ENCODE data around the gene RGS16. TPM values are rescaled to one million over a fixed set of nuclear protein-coding genes. Genes with fewer than 3 reads are reported as not detected.

Gene RGS16
- total RNA-seq, 1 donor from 2014 or later = 12.5 TPM

DNA sequence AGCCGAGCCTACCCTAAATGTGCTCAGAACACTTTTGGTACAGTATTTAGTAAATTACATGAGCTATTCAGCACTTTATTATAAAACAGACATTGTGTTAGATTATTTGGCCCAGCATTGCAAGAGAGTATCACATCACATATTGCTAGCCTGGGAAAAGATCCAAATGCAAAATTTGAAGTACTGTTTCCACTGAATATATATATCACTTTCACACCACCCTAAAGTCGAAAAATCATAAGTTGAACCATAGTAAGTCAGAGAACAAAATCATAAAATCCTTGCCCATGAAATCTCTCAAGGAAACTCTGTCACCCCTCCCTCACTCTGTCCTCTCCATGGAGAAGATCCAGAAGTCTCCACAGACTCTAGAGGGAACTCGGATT is 47.1 kb upstream of the RGS16 start:
- no peak for DNase-seq (ENCODE audit: low spot score)
- Histone ChIP-seq H3K27me3 (no peaks in the 10 kb centered on the region), H2AFZ (replicated peaks) (no peak overlapping the region), H3K9ac (no peak overlapping the region), H3K27ac (no peak overlapping the region), H3K4me1 (peaks cover 3% of the 10 kb centered on the region), H3K4me3 (no peak overlapping the region), H3F3A (ENCODE audit: low read depth) (no peaks in the 10 kb centered on the region), H3K4me2 (no peak overlapping the region), H3K9me3 (ENCODE audit: low read depth) (no peaks in the 10 kb centered on the region), H3K36me3 (no peaks in the 10 kb centered on the region), H4K20me1 (ENCODE audit: low read depth) (no peaks in the 10 kb centered on the region), H3K79me2 (ENCODE audit: low read depth) (no peaks in the 10 kb centered on the region)
- H3K4me1 Mint-ChIP-seq = no peaks in the 10 kb centered on the region
- no peaks in the 10 kb centered on the region for H3K27me3 Mint-ChIP-seq (ENCODE audit: insufficient read depth, low read depth)
- no peaks in the 10 kb centered on the region for H3K9me3 Mint-ChIP-seq
- no peaks in the 10 kb centered on the region for H3K36me3 Mint-ChIP-seq
- H3K27ac Mint-ChIP-seq = no peak overlapping the region
- H3K4me3 Mint-ChIP-seq = no peak overlapping the region
- TF ChIP-seq EZH2 (IDR thresholded peaks at IDR 0.05) (no peak), EZH2phosphoT487 (IDR thresholded peaks at IDR 0.05) (no peak)

GRCh38 chr1:182650678-182651338 is 46.6 kb upstream of the RGS16 start:
- Histone ChIP-seq H3K9me3 (ENCODE audit: low read depth) (no peaks in the 10 kb centered on the region), H3K27me3 (no peaks in the 10 kb centered on the region), H3K9ac (no peak overlapping the region), H3F3A (ENCODE audit: low read depth) (no peaks in the 10 kb centered on the region), H3K4me1 (no peaks in the 10 kb centered on the region), H3K4me2 (no peak overlapping the region), H3K27ac (no peak overlapping the region), H3K36me3 (no peaks in the 10 kb centered on the region), H4K20me1 (ENCODE audit: low read depth) (no peaks in the 10 kb centered on the region), H2AFZ (replicated peaks) (no peak overlapping the region), H3K79me2 (ENCODE audit: low read depth) (no peaks in the 10 kb centered on the region), H3K4me3 (no peak overlapping the region)
- Mint-ChIP-seq H3K27me3 (ENCODE audit: insufficient read depth, low read depth) (no peaks in the 10 kb centered on the region), H3K27ac (no peak overlapping the region), H3K36me3 (no peaks in the 10 kb centered on the region), H3K4me1 (no peaks in the 10 kb centered on the region), H3K4me3 (no peak overlapping the region), H3K9me3 (no peaks in the 10 kb centered on the region)
- TF ChIP-seq EZH2 (IDR thresholded peaks at IDR 0.05) = no peak
- no peak for TF ChIP-seq CTCF (IDR thresholded peaks at IDR 0.05)
- DNase-seq (ENCODE audit: low spot score) = no peak

- no peak for TF ChIP-seq EZH2 (IDR thresholded peaks at IDR 0.05)
- TF ChIP-seq EZH2phosphoT487 (IDR thresholded peaks at IDR 0.05) = no peak
- TF ChIP-seq CTCF (IDR thresholded peaks at IDR 0.05) = no peak
- Histone ChIP-seq H3K4me1 (no peaks in the 10 kb centered on the region), H3K9me3 (ENCODE audit: low read depth) (no peaks in the 10 kb centered on the region), H3K4me2 (no peak overlapping the region), H3K79me2 (ENCODE audit: low read depth) (no peaks in the 10 kb centered on the region), H3K9ac (no peak overlapping the region), H3F3A (ENCODE audit: low read depth) (no peaks in the 10 kb centered on the region), H3K36me3 (no peaks in the 10 kb centered on the region), H3K27ac (no peak overlapping the region), H3K4me3 (no peak overlapping the region), H2AFZ (replicated peaks) (no peak overlapping the region), H3K27me3 (no peaks in the 10 kb centered on the region), H4K20me1 (ENCODE audit: low read depth) (no peaks in the 10 kb centered on the region)
- Mint-ChIP-seq H3K27ac (no peak overlapping the region), H3K4me1 (no peaks in the 10 kb centered on the region), H3K36me3 (no peaks in the 10 kb centered on the region), H3K9me3 (no peaks in the 10 kb centered on the region), H3K4me3 (no peak overlapping the region), H3K27me3 (ENCODE audit: insufficient read depth, low read depth) (peaks cover 10% of the 10 kb centered on the region)
- no peak for DNase-seq (ENCODE audit: low spot score)
Observed at GRCh38 chr1:182649041-182649440, 44.9 kb upstream of the RGS16 start.

DNA sequence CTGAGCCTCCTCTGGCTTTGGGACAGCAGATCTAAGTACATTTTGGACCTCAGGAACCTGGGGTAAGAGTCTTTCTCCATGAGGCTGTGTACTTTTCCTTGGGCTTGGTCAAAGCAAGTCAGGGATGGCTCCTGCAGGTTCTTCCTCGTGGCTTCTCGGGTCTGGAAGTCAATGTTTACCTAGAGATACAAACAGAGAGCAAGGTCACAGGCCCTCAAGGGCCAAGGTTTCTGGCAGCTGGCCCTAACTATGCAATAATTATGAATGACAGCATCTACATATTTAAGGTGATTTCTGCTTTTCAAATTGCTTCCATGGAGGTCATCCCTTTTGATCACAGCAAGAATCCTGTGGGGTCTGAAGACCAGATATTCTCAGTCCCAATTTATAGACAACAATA is 42.5 kb upstream of the RGS16 start:
- Histone ChIP-seq H4K20me1 (ENCODE audit: low read depth) (no peaks in the 10 kb centered on the region), H3K9me3 (ENCODE audit: low read depth) (no peaks in the 10 kb centered on the region), H2AFZ (replicated peaks) (no peak overlapping the region), H3K4me3 (no peak overlapping the region), H3K79me2 (ENCODE audit: low read depth) (no peaks in the 10 kb centered on the region), H3F3A (ENCODE audit: low read depth) (no peaks in the 10 kb centered on the region), H3K27ac (no peak overlapping the region), H3K4me2 (no peak overlapping the region), H3K36me3 (no peaks in the 10 kb centered on the region), H3K27me3 (no peaks in the 10 kb centered on the region), H3K9ac (no peak overlapping the region), H3K4me1 (no peaks in the 10 kb centered on the region)
- no peak for DNase-seq (ENCODE audit: low spot score)
- no peaks in the 10 kb centered on the region for H3K4me1 Mint-ChIP-seq
- TF ChIP-seq EZH2 (IDR thresholded peaks at IDR 0.05) = no peak
- TF ChIP-seq CTCF (IDR thresholded peaks at IDR 0.05) = no peak
- TF ChIP-seq EZH2phosphoT487 (IDR thresholded peaks at IDR 0.05) = no peak
- H3K36me3 Mint-ChIP-seq = no peaks in the 10 kb centered on the region
- no peak overlapping the region for H3K4me3 Mint-ChIP-seq
- H3K27ac Mint-ChIP-seq = no peak overlapping the region
- peaks cover 11% of the 10 kb centered on the region for H3K27me3 Mint-ChIP-seq (ENCODE audit: insufficient read depth, low read depth)
- H3K9me3 Mint-ChIP-seq = no peaks in the 10 kb centered on the region

Data from neural progenitor cell (in vitro differentiated cells).